B cell (primary cell): ENCODE results near the gene HSP90AB1. TPM values are rescaled to one million over a fixed set of nuclear protein-coding genes. Genes with fewer than 3 reads are reported as not detected.

ENCODE experiments used
- ATAC-seq: fragments of 200-7000 bp; cut with Tn5 transposase; one replicate; pipeline ENCODE4 v1.10.0; 2021; ENCODE audit warnings: low read depth, mild to moderate bottlenecking, moderate number of reproducible peaks, moderate library complexity
- CTCF ChIA-PET: fragments of 350-600 bp; sonication (Branson Sonifier 250); formaldehyde crosslinking; loops from one replicate; lab custom pipeline; 2021; ENCODE audit warnings: antibody characterized with exemption, inconsistent platforms; lab: Charles Lee
- POLR2A ChIA-PET: fragments of 350-600 bp; sonication (Branson Sonifier 250); formaldehyde crosslinking; loops from one replicate; lab custom pipeline; 2021; ENCODE audit warnings: antibody characterized with exemption; lab: Charles Lee
- DNase-seq: peaks from one replicate; pipeline ENCODE4 v3.0.0; 2013
- H2AFZ ChIP-seq: 2 replicates; pipeline ENCODE4 v1.6.1; 2012; ENCODE audit warnings: mild to moderate bottlenecking, low read depth, low read length; ENCODE audit not compliant: insufficient read depth, poor library complexity, severe bottlenecking
- H3K27ac ChIP-seq, 2 donors: 1 replicate in 1 of 2; 2 replicates in 1 of 2; pipeline ENCODE4 v1.5.1; 2012 to 2013; ENCODE audit warnings: low read length in 2 of 2, mild to moderate bottlenecking in 2 of 2, moderate library complexity in 1 of 2
- H3K27me3 ChIP-seq, 4 experiments: fragments of 200-600 bp in 1 of 4; sonication (generic) in 1 of 4; replicated peaks in 1 of 4; 1 replicate in 2 of 4; 2 replicates in 2 of 4; pipeline versions ENCODE4 v1.6.1 to v1.7.0; 2013 to 2016; ENCODE audit warnings: low read length in 3 of 4, mild to moderate bottlenecking in 2 of 4, mixed read lengths in 1 of 4, moderate library complexity in 1 of 4; ENCODE audit not compliant: insufficient read depth in 4 of 4, control insufficient read depth in 3 of 4; ENCODE audit errors: control extremely low read depth in 1 of 4
- H3K36me3 ChIP-seq, 2 experiments: replicated peaks in 1 of 2; 1 replicate in 1 of 2; 2 replicates in 1 of 2; pipeline versions ENCODE4 v1.6.1 to v1.7.1; 2013; ENCODE audit warnings: low read length in 1 of 2; ENCODE audit not compliant: insufficient read depth in 2 of 2, control insufficient read depth in 1 of 2; ENCODE audit errors: control extremely low read depth in 1 of 2, extremely low read depth in 1 of 2
- H3K4me1 ChIP-seq, 2 donors: fragments of 200-600 bp in 1 of 2; sonication (generic) in 1 of 2; 1 replicate in 1 of 2; 2 replicates in 1 of 2; pipeline versions ENCODE4 v1.5.1 to v1.6.1; 2013 to 2017; ENCODE audit warnings: low read length in 2 of 2; ENCODE audit not compliant: control insufficient read depth in 2 of 2, insufficient read depth in 2 of 2
- H3K4me2 ChIP-seq: replicated peaks from 2 replicates; pipeline ENCODE3; 2012; ENCODE audit warnings: mild to moderate bottlenecking, low read depth, low read length; ENCODE audit not compliant: poor library complexity, severe bottlenecking
- H3K4me3 ChIP-seq, 5 experiments: fragments of 200-600 bp in 1 of 5; sonication (generic) in 1 of 5; 1 replicate in 3 of 5; 2 replicates in 2 of 5; pipeline versions ENCODE4 v1.5.1 to v1.7.0; 2011 to 2016; ENCODE audit warnings: low read length in 4 of 5, mild to moderate bottlenecking in 4 of 5, low read depth in 2 of 5, control low read depth in 1 of 5, moderate library complexity in 1 of 5; ENCODE audit not compliant: insufficient read depth in 1 of 5; ENCODE audit errors: control extremely low read depth in 1 of 5, extremely low read depth in 1 of 5
- H3K79me2 ChIP-seq: fragments of 200-600 bp; sonication (generic); one replicate; pipeline ENCODE4 v1.6.0; 2016; ENCODE audit warnings: low read length; ENCODE audit not compliant: control insufficient read depth, insufficient read depth
- H3K9ac ChIP-seq: fragments of 200-600 bp; sonication (generic); 2 replicates; pipeline ENCODE4 v1.6.1; 2017; ENCODE audit warnings: mild to moderate bottlenecking, low read length, moderate library complexity
- H3K9me3 ChIP-seq, 3 donors: one replicate each; pipeline versions ENCODE4 v1.6.1 to v1.7.1; 2013; ENCODE audit warnings: low read length in 2 of 3; ENCODE audit not compliant: control insufficient read depth in 2 of 3, insufficient read depth in 1 of 3; ENCODE audit errors: control extremely low read depth in 1 of 3
- H4K20me1 ChIP-seq: 2 replicates; pipeline ENCODE4 v1.6.0; 2012; ENCODE audit warnings: mild to moderate bottlenecking, low read length; ENCODE audit not compliant: insufficient read depth, control insufficient read depth, poor library complexity, severe bottlenecking
- H3K27ac Mint-ChIP-seq: one replicate; pipeline ENCODE4 v1.8.0; 2021; ENCODE audit warnings: mixed read lengths
- H3K27me3 Mint-ChIP-seq: one replicate; pipeline ENCODE4 v1.8.0; 2021; ENCODE audit warnings: mixed read lengths
- H3K4me1 Mint-ChIP-seq: one replicate; pipeline ENCODE4 v1.8.0; 2021; ENCODE audit warnings: mixed read lengths
- H3K4me3 Mint-ChIP-seq: one replicate; pipeline ENCODE4 v1.8.0; 2021; ENCODE audit warnings: mixed read lengths
- H3K9me3 Mint-ChIP-seq: one replicate; pipeline ENCODE4 v1.8.0; 2022; ENCODE audit warnings: mixed read lengths; ENCODE audit not compliant: insufficient read depth
- CTCF ChIP-seq: fragments of 200-600 bp; IDR thresholded peaks from one replicate; pipeline ENCODE4 v1.8.0; 2022; ENCODE audit warnings: antibody characterized with exemption, mild to moderate bottlenecking
- EZH2 ChIP-seq: IDR thresholded peaks from 2 replicates; pipeline ENCODE4 v1.6.1; 2012; ENCODE audit warnings: borderline replicate concordance, low read depth, mild to moderate bottlenecking, moderate library complexity, low read length; ENCODE audit not compliant: insufficient read depth, poor library complexity, severe bottlenecking
- WGBS: methylation state at CpG from one replicate; pipeline ENCODE4 v1.1.5; 2013; ENCODE audit warnings: missing lambda C conversion rate; ENCODE audit not compliant: insufficient coverage; 5-methylcytosine and 5-hydroxymethylcytosine counted together
- intact Hi-C: fragments of 100-400 bp; cut with micrococcal nuclease; formaldehyde crosslinking; loops from one replicate; pipeline ENCODE4 v1.10.0; 2022
- polyA plus RNA-seq: library from polyadenylated mRNA; depleted of rRNA; stranded (reverse); fragments of >200 nt; gene quantifications from 2 replicates; pipeline ENCODE4 v1.2.3, GENCODE V29; 2012
- total RNA-seq, 2 donors: library from RNA; stranded (reverse); fragments of 120-200 nt in 1 of 2; gene quantifications; 1 replicate in 1 of 2; 2 replicates in 1 of 2; pipeline versions ENCODE4 v1.2.3 to v1.2.4, GENCODE V29; 2013 to 2022

Gene HSP90AB1
- total and polyA plus RNA-seq, 2 donors (not counting 1 experiment from before 2014, with no cell fraction given): 395 to 645 TPM

DNA sequence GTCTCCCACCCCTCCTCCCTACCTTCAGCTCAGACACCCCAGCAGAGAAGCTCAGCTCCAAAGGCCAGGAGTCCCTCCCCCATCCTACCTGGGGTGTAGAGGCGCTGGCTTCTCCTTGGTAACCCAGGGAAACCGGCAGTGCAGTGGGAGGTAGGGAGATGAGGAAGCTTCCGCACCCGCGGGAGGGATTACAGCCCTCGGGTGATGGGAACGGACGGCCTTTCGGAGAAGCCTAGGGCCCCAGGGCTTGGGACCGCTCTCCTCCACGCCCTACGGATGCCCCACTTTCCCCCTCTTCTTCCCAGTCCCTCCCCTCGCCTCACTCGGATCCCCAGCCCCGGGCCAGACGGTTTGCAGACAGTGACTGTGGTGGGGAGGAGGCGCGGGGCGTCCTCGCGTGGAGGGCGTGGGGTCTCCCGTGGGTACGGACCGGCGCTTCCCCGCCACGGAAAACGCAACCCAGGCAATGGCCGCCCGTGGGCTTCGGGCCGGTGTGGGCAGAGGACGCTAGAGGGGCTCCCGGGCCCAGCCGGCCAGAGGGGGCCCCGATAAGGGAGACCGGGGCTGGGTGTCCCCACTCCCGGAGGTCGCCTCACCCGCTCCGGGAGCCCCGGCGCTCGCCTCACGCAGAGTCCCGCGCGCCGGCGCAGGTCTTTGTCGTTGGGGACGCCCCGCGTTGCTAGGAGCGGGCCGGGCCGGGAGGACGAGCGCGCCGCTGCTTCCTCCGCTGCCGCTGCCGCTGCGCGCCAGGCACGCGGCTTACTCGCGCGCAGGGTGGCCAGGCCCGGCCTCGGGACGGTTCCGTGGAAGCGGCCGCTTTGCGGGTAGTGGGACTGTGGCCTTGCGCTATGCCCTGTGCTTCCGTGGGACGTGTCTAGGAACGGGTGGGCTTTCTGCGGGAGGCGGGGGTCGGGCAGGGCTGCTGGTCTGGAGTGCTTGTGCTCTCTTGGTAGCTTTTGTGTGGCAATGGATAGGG lies 50.5 kb downstream of the HSP90AB1 start:
- H3K27me3 ChIP-seq: peaks cover 0 to 41% (median 25%) of the 10 kb centered on the region in 4 experiments
- H3K9me3 Mint-ChIP-seq: no peaks in the 10 kb centered on the region
- TF ChIP-seq CTCF (no peak), EZH2 (no peak)
- H3K4me3 ChIP-seq: peak overlapping the region in 3 of 5 experiments; percentile 32 to 50 (median 44)
- no peak overlapping the region for H2AFZ ChIP-seq
- ChIA-PET POLR2A (no interaction called here), CTCF (no interaction called here)
- H3K4me2 ChIP-seq: peak overlapping the region; percentile 83
- peak overlapping the region; percentile 69 for H3K4me3 Mint-ChIP-seq
- peak; percentile 53 for DNase-seq
- peaks cover 13 to 19% of the 10 kb centered on the region in 2 donors for H3K4me1 ChIP-seq
- intact Hi-C loops: no loop called here
- peaks cover 7% of the 10 kb centered on the region for H4K20me1 ChIP-seq
- H3K9ac ChIP-seq: peak overlapping the region; percentile 52
- H3K4me1 Mint-ChIP-seq: peaks cover 3% of the 10 kb centered on the region
- peak overlapping the region; percentile 10 for H3K27ac Mint-ChIP-seq
- peak; percentile 63 for ATAC-seq
- H3K36me3 ChIP-seq: peaks cover 0 to 17% of the 10 kb centered on the region in 2 experiments
- no peak overlapping the region for H3K27ac ChIP-seq
- H3K27me3 Mint-ChIP-seq: peaks cover 34% of the 10 kb centered on the region
- no peaks in the 10 kb centered on the region for H3K79me2 ChIP-seq
- H3K9me3 ChIP-seq: peaks cover 0 to 7% (median 0%) of the 10 kb centered on the region in 3 donors
- 2% methylated on average over 81 of the region's 86 CpGs for WGBS
